ENCODE measurements around the gene BEX3.
"Not testable (repeated sequence)": the region's sequence is repeated elsewhere in the genome, so short reads cannot be mapped to it uniquely, and the experiment has no call there.

BEX3 gene

DNA sequence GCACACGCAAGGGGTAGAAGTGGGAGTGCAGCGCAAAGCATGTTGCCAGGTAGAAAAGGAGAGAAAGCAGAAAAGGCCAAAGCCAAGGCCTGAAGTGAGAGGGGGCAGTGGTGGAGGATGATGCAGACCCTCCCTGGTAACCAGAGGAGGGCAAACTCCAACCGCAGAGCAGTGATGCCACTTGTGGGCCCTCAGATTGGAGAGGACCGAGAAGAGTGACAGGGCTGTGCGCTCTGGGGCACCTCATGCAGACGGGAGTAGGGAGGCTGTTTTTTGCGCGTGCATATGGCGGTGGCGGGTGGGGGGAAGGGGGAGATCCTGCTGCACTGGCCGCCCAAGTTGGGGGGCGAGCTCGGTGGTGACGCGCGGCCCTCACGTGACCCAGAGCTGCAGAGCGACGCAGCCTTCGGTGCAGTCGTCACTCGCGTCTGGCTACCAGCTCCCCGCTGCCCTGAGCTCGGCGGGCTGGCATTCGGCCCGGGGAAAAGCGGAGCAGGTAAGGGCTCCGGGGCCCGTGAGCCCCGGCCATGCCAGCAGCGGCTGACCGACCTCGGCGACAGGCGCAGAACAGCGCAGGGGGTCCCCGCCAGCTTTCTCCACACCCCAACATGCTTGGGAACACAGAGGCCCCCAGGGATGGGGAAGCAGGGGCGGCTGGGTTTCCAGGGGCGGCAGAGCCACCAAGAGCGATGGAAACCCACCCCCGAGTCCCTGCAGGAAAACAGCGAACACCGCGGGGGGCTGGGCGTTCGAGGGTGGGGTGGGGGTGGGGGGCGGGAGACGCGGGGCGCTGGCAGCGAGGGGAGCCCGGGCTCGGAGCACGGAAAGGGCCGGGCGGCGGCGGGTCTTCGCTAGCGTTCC is at the start of gene BEX3:
BEX3 (plus strand) TSS at position 421 of the 861 bp plus-strand sequence. CDS start 984 bp downstream, outside the sequence.
- peak; percentile 70 for DNase-seq

DNA sequence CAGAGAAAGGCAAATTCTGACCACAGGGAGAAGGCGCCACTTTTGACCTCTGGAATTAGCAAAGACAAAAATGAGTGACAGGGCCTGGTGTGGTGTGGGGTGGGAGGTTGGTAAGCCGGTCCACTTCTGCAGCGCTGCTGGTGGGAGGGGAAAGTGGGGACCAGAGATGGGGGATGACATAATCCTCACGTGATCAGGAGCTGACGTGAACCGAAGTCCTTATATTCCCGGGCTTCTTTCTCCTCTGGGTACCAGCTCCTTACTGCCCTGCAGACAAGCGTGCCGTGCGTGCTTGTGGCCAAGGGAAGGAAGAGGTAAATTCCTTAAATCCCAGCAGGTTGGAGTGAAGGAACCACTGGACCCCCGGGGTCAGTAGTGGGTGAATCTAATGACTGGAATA is 46.3 kb upstream of the BEX3 start, which contains the start of gene TCEAL7:
TCEAL7 (plus strand) TSS at position 249 of the 400 bp plus-strand sequence. CDS start 1,165 bp downstream, outside the sequence.
- no peak for DNase-seq

DNA sequence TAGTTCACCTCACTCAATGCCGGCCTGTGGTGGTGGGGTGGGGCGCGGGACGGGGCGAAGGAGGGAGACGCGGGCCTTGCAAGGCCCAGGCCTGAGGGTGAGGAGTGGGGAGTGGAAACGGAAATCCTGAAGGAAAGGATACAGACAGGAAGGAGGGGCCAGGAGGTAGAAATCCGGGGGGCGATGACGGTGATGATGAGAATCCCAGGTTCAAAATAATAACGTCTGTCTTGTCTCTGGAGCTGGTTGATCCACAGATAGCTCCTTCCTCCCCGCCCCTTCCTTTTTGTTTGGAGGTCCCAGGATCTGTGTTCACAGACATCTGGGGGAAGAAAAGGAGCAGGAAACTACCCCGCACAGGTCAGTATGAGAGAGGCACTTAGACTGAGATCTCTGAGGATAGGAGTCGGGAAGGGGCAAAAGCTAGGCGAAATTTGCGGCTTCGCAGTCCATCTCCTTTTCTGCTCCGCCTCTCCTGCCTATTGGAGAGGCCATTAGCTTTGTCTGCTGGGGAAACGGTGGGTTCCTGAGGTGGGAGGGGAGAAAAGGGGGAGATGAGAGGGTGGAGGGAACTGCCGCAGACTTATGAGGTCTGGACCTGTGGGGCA is 45.6 kb upstream of the BEX3 start:
- DNase-seq = no peak

DNA sequence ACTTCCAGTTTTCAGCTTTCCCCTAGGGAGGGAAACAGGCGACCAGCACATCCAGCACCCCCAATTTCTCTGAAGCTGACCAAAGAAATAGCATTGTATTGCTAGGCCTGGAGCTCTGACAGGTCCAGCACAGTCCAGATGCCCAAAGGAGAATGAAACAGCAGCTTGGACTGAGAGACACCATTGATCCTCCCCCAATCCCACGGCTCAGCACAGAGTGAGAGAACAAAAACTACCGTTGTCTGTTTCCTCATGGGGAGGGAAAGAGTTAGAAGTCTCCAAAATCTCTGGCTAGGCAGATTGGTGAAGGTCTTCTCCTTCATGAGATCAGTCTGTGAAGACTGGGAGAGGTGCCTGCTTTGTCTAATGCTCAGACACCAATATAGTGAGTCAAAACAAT is 37.7 kb upstream of the BEX3 start:
- DNase-seq = no peak

DNA sequence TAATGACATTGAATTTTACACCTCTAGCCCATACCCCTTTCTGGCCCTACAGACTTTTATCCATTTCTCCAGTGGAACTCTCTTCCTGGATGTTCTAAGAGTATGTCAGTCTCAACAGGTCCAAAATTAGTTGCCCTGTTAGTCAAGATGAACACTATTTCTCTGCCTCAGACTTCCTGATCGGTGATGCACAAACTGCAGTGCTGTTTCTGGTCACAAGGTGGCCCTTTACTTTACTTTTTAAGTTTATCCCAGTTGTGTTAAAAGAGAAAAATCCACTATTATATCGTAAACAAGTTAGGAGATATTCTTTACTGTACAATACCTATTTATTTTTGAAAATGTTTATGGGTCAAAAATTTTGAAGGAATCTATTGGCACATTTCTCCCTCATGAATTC is 33.2 kb upstream of the BEX3 start:
- peak; percentile 10 for DNase-seq

DNA sequence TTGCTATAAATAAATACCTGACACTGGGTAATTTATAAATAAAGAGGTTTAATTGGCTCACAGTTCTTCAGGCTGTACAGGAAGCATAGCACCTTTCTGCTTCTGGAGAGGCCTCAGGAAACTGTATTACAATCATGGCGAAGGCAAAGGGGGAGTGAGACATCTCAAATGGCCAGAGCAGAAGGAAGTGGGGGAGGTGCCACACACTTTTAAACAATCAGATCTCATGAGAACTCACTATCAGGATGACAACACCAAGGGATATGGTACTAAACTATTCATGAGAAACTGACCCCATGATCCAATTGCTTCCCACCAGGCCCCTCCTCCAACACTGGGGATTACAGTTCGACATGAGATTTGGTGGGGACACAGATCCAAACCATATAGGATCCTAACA is 31.7 kb upstream of the BEX3 start:
- no peak for DNase-seq

DNA sequence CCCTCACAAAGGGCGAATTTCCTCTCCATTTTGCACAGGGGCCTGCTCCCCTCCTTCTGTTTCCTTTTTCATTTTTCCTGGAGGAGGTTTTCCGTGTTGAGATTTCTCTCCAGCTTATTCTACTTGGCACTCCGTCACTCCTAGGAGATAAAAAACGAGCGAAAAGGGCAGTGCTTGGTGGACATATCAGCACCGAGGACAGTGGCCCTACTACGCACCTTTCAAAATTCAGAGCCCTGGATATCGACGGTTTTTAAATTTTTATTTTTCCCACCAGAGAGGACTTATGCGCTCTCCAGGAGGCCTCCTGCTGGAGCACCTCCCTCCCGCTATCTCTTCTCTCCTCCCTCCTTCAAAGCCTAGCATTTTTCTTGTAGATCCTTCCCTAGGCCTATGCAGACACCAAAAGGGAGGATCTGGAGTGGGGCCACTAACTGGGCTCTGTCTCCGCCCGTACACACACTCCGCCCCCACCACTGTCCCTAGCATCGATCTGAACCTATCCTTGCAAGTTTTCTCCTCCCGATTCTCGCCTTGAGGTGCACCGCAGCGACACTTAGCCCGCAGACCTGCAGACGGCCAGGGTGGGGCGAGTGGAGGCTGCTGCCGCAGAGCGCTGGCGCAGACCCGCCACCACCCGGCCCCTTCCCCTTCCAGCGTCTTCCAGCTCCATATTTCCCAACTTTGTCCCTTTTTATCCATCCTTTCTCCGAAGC is 28.5 kb upstream of the BEX3 start:
- DNase-seq = no peak

DNA sequence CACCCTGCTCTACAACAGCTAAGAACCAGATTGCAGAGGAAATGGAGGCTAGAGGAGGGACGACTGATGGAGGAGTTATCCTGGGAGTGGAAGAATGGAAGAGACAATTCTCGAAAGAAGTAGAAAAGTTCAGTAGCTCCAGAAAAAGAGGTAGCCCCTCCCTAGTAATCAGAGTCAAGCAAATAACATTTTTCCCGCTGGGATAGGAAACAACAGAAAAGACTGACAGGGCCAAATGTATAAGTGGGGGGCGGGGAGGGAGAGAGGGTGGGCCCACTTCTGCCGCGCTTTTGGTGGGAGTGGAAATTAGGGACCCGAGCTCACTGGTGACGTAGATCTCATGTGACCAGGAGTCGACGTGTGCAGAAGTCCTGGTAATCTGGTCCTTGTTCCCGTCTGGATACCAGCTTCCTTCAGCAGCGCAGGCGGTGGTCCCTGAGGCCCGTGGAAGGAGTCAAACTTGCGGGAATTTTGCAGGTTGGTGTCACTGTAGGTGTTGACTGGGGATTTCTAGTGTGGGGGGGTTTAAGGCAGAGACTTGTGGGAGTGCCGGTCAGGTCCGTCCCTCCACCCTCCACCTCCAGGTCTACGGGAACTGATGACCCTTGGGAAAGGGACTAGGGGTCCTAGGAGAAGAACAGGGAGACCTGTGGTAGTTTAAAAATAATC is 20.1 kb upstream of the BEX3 start, which contains the start of gene TCEAL9:
TCEAL9 (plus strand) TSS at position 377 of the 669 bp plus-strand sequence. CDS start 1,179 bp downstream, outside the sequence.
- peak; percentile 51 for DNase-seq

DNA sequence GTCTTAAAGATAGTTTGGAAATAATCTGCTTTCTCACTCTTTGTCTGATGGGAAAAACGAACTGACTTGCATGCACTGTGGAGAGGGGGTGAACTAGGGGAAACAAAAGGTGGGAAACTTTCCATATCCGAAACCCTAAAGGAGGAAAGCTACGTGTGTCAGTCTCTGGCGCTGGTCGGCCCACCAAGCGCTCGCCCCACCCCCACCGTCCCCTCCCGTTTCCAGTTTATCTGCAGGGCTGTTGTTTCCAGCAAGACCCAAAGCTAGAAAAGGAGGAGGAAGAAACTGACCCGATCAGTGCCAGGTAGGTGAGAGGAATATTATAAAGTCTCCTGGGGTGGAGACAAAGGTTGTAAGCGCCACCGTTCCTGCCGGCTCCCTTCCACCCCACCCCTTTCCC is 19.5 kb upstream of the BEX3 start:
- DNase-seq = no peak

DNA sequence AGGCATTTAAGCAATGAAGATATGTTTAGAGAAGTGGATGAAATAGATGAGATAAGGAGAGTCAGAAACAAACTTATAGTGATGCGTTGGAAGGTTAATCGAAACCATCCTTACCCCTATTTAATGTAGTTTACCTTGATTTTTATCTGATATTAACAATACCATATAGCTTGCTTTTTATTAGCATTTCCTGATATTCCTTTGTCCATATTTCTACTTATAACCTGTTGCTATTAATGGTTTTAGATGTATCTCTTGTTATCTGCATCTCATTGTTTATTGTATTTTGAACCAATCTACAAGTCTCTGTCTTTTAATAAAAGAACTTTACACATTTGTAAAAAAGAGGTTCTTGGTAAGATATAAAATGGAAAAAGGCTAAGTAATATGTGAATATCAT is 18.5 kb upstream of the BEX3 start:
- DNase-seq = no peak

DNA sequence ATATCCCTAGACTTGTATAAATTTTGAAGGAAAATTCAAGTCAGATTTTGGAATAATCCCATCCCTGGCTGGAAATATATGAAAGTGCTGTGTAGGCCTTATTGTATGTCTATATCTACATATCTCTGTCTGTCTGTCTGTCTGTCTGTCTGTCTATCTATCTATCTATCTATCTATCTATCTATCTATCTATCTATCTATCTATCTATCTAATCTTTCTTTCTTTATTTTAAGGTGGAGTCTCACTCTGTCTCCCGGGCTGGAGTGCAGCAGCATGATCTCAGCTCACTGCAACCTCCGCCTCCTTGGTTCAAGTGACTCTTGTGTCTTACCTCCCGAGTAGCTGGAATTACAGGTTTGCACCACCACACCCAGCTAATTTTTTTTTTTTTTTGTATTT is 16.7 kb upstream of the BEX3 start:
- not testable (repeated sequence) for DNase-seq

DNA sequence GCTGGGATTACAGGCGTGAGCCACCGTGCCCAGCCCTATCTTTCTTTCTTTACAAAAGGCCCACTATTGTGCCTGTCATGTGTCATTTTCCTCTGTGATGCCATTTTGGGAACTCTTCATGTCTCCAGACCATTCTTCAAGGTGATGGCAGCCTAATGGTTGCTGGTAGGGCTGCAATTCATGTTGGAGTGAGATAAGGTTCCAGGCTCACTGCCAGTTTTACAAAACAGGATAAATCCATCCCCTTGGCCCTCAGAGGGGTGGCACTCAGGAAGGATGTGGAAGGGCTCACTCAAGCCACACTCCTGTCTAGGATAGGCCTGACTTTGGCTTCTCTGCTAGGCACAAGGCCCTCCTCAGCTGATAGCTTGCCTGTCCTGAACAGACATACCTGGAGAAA is 16.2 kb upstream of the BEX3 start:
- no peak for DNase-seq

DNA sequence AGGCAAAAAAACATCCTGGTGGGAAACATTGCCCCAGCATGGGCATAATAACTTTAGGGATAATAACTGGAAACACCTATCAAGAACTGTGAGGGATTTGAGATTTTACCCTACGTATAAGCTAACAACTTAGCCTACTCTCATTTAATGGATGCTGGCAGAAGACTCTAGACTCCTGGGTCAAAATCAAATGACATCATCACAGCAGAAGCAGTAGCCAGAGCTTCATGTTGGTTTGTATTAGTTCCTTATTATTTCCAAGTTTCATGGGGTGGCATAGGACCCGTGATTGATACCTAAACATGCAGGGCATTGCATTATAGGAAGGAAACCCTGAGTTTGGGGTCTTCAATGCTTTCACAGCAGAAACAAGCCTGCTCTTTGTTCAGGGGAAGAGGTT is 15.4 kb upstream of the BEX3 start:
- no peak for DNase-seq

DNA sequence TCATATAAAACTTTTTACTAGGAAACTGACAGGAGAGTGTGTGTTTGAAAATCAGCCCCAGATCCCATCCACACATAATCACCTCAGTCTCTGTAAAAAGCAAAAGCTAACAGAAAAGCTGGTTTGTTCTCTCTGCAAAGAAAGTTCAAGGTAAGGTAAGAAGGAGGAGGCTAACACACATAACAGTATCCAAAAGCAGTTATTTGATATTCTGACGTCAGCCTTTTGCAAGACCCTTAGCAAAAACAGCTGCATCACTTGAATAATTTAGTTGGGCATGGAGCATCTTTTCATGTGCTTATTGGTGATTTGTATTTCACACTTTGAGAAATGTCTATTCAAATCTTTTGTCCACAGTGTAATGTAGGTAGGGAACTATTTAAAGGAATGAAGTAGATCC is 14.5 kb upstream of the BEX3 start:
- DNase-seq = no peak

DNA sequence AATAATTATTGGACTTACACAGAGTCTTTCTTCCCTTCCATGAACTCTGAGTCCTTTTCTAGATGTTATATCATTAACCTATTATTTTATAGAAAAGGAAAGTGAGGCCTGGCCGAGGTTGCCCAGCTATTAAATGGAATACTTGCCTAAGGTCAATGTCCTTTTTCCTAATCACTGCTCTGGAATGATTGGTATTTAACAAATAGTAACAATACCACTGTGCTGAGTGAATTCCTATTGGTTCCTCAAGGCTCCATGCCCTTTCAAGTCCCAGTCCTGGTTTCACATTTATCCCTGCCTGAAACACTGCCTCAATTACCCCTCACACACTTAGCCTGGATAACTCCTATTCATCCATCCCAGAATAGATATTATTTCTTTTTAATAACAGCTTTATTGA is 13.9 kb upstream of the BEX3 start:
- no peak for DNase-seq

DNA sequence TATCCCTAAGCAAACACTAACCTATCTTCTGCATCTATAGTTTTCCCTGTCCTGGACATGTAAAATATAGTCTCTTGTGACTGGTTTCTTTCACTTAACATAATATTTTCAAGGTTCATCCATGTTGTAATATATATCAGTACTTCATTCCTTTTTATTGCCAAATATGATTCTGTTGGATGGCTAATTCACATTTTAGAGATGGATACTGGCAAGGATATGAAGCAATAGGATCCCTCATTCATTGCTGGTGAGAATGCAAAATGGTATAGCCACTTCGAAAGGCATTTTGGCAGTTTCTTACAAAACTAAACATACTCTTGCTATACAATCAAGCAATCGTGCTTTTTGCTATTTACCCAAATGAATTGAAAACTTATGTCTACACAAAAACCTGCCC is 13.3 kb upstream of the BEX3 start:
- no peak for DNase-seq

DNA sequence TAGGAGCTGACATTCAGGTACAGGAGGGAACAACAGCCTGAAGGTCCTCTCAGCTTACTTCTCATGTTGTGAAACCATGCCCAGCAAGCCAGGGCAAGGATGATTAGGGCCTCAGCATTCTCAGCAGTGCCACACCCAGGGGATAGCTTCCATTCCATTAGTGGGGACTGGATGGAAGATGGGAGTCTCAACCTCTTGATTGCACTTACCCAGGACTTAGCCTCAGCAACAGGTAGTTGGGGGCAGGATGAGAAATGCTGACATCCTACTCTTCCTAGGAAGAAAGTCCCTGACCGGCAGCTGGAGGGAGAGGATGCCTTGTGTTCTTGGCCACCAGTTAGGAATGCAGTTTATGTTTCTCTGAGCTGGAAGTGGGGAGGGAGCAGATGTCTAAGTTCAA is 8.8 kb upstream of the BEX3 start:
- no peak for DNase-seq

DNA sequence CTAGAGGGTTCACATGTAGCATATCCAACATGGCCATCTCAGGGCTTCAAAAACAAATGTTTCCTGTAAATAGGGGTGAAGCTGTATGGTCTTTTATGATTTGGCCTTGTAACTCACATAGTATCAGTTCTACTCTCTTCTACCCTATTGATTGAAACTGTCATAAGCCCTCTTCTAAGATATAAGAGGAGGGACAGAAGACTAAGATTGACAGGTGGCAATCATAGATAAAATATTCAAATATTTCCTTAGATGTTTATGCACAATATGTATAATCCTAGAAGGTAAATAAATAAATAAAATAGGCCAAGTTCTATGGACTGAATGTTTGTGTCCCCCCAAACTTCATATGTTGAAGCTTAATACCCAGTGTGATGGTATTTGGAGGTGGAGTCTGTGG is 6.9 kb upstream of the BEX3 start:
- DNase-seq = no peak

DNA sequence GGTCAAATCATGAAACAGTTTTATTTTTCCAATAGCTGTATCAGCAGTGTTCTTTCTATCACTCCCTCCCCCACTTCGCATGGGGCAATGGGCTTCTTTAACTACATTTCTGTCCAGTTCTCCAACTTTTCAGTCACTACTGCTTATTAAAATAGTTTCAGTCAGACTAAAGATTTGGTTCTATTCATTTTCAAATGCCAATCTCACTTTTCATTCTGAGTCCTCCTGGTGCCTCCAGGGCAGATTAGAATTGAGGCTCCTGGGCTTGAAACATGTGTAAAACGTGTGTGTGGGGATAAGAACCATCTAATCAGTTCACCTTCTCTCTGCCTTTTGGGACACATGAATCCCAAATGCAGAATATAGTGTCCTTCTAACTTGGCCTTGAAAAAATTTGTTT is 3.5 kb upstream of the BEX3 start:
- no peak for DNase-seq

DNA sequence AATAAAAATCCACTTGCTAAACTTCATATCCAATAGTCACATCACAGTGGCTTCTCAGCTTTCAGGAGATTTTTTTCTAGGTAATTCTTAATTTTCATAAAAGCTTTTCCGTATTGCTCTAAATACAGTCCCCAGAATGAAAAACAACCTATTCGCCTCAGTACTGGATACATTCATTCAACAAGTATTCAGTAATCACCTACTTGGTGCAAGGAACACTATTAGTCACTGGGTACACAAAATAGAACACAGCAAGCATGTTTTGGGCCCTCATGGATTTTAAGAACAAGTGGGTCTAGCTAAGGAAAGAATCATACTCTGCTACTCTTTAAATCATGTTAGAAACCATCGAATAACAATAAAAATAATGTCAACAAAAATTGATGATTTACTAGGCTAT is 2.8 kb upstream of the BEX3 start:
- DNase-seq = no peak

DNA sequence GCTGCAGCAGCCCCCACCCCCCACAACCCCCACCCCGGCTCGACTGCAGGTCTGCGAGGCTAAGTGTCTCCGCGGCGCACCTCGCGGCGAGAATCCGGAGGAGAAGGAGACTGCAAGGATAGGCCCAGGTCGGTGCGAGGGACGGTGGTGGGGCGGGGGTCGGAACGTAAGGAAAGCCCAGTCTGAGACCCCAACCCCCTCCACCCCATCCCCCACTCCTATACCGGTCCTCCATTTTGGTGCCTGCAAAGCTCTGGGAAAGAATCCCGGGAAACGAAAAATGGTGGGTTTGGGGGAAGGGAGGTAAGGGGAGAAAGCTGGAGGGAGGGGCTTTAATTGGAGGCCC is 614 bp downstream of the BEX3 start:
- peak; percentile 39 for DNase-seq

DNA sequence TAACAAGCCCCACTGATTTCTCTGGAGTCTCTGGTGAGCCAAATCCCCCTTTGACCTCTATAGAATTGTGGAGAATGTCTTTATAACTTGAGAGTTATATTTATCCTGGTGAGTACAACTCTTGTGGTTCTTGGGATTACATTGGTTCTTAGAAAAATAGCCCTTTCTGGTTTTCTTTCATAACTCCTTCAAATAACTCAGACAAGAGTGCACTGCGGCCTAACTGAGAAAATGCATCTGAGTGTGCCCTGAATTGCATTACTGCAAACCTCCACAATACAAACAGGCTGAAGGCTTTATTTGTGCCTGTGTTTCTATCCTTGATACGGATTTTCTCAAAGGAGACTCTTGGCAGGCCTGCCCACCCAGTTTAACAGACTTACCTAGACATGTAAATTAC is 2.7 kb downstream of the BEX3 start:
- no peak for DNase-seq

DNA sequence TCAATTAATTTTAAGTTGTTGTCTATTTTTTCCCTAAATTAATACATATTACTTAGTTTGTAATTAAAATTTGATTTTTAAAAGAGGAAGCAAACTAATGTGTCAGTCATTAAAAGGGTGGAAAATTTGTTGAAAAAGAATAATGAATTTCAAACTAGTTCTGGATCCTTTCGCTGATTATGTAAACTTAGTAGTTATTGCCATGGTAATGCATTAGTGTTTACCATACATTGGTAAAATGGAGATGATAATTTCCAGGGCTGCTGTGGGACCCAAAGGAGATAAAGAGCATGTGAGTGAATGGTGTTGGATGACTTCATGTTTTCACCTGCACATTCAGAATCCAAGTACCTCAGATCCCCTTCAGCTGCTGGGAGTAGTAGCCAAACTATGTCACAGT is 6.5 kb downstream of the BEX3 start:
- no peak for DNase-seq

All from COR-L47 (cell line).